HCT116 (cell line): ENCODE data around the gene CEP112.

Experiments used
- CEBPB ChIP-seq: IDR thresholded peaks from 2 replicates; pipeline ENCODE4 v1.6.1; 2012; ENCODE audit warnings: low read depth
- EGR1 ChIP-seq: IDR thresholded peaks from 2 replicates; pipeline ENCODE4 v1.6.1; 2012; ENCODE audit warnings: low read depth
- EZH2 ChIP-seq: fragments of 200-600 bp; sonication (generic); IDR thresholded peaks from 2 replicates; pipeline ENCODE4 v1.6.1; 2017; ENCODE audit warnings: antibody characterized with exemption, mixed run types
- FOSL1 ChIP-seq: IDR thresholded peaks from 2 replicates; pipeline ENCODE4 v1.6.1; 2012; ENCODE audit warnings: low read depth
- POLR2A ChIP-seq: IDR thresholded peaks from 2 replicates; pipeline ENCODE4 v1.7.0; 2011; ENCODE audit warnings: borderline replicate concordance; ENCODE audit not compliant: insufficient read depth, insufficient read length; ENCODE audit errors: extremely low read depth
- YY1 ChIP-seq: IDR thresholded peaks from 2 replicates; pipeline ENCODE4 v1.6.1; 2011; ENCODE audit warnings: low read length, low read depth, moderate library complexity, mild to moderate bottlenecking; ENCODE audit not compliant: insufficient replicate concordance; ENCODE audit errors: extremely low read depth
- ZNF274 ChIP-seq: fragments of 200-500 bp; sonication (Bioruptor generic); IDR thresholded peaks from 2 replicates; pipeline ENCODE4 v1.6.1; 2014; ENCODE audit warnings: mild to moderate bottlenecking, low read depth, low read length, inconsistent platforms
- TF ChIP-seq, protein P1 (sequence below), 3 experiments: fragments of 200-600 bp in 1 of 3; sonication (generic) in 1 of 3; IDR thresholded peaks in 2 of 3; conservative IDR thresholded peaks in 1 of 3; 2 replicates each; pipeline ENCODE4 v1.5.1; 2012 to 2017; ENCODE audit warnings: low read depth in 2 of 3, low read length in 2 of 3, antibody characterized with exemption in 1 of 3, borderline replicate concordance in 1 of 3, control low read depth in 1 of 3, mild to moderate bottlenecking in 1 of 3, mixed read lengths in 1 of 3, mixed run types in 1 of 3, moderate library complexity in 1 of 3; ENCODE audit not compliant: insufficient read depth in 1 of 3
- TF ChIP-seq, protein P2 (sequence below): IDR thresholded peaks from 2 replicates; pipeline ENCODE4 v1.6.1; 2012

DNA sequence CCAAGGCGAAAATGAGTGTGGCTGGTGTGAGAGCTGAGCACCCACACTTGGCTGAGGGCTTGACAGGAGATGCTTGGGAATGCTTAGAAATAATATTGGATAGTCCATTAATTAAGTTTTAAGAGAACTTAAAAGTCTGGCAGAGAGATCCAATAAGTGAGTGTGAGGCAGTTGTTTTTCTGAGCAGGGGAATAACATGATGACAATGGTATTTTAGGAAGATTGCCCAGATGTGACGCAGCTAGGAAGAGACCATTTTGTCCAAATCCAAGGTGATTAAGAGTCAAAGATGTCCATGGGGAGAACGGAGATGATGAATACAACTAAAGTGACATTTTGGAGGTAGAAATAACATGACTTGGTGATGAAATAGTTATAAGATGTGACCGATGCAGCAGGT is 527.7 kb downstream of the CEP112 start:
- TF ChIP-seq, protein P1, sequence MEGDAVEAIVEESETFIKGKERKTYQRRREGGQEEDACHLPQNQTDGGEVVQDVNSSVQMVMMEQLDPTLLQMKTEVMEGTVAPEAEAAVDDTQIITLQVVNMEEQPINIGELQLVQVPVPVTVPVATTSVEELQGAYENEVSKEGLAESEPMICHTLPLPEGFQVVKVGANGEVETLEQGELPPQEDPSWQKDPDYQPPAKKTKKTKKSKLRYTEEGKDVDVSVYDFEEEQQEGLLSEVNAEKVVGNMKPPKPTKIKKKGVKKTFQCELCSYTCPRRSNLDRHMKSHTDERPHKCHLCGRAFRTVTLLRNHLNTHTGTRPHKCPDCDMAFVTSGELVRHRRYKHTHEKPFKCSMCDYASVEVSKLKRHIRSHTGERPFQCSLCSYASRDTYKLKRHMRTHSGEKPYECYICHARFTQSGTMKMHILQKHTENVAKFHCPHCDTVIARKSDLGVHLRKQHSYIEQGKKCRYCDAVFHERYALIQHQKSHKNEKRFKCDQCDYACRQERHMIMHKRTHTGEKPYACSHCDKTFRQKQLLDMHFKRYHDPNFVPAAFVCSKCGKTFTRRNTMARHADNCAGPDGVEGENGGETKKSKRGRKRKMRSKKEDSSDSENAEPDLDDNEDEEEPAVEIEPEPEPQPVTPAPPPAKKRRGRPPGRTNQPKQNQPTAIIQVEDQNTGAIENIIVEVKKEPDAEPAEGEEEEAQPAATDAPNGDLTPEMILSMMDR (IDR thresholded peaks at IDR 0.05 in 2 of 3, conservative IDR thresholded peaks at IDR 0.05 in 1 of 3; ENCODE audit: borderline replicate concordance in 1 of 3, insufficient read depth in 1 of 3, low read depth in 2 of 3, low read length in 2 of 3) = no peak
- TF ChIP-seq YY1 (no peak), ZNF274 (no peak), FOSL1 (no peak), CEBPB (no peak), EGR1 (no peak), EZH2 (no peak), POLR2A (no peak)
- TF ChIP-seq, protein P2, sequence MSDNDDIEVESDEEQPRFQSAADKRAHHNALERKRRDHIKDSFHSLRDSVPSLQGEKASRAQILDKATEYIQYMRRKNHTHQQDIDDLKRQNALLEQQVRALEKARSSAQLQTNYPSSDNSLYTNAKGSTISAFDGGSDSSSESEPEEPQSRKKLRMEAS = no peak
